SK-N-MC (cell line): ENCODE results near the gene LCN10.
A peak's percentile ranks its signal among the peaks of the same experiment; 100 is the strongest.

Source experiments
- DNase-seq: peaks from one replicate; pipeline ENCODE4 v3.0.0-alpha.2; 2011; ENCODE audit warnings: low read depth, low spot score
- H3K27ac ChIP-seq: fragments of 200-600 bp; sonication (generic); 2 replicates; pipeline ENCODE4 v1.5.1; 2016; ENCODE audit warnings: mixed run types
- H3K36me3 ChIP-seq: fragments of 200-600 bp; sonication (generic); 2 replicates; pipeline ENCODE4 v1.6.1; 2017; ENCODE audit warnings: antibody characterized with exemption, low read length, mixed read lengths; ENCODE audit not compliant: insufficient read depth
- H3K4me3 ChIP-seq: fragments of 200-600 bp; sonication (generic); 2 replicates; pipeline ENCODE4 v1.5.1; 2016
- H3K9ac ChIP-seq: fragments of 200-600 bp; sonication (generic); 2 replicates; pipeline ENCODE4 v1.8.0; 2017; ENCODE audit warnings: mixed run types, mixed read lengths; ENCODE audit not compliant: insufficient read length
- H3K9me3 ChIP-seq: fragments of 200-600 bp; sonication (generic); 2 replicates; pipeline ENCODE4 v1.6.1; 2017; ENCODE audit warnings: low read depth, mild to moderate bottlenecking, antibody characterized with exemption, low read length, moderate library complexity, mixed read lengths
- EZH2 ChIP-seq: fragments of 200-600 bp; sonication (generic); IDR thresholded peaks from one replicate; pipeline ENCODE4 v1.6.1; 2017; ENCODE audit warnings: antibody characterized with exemption
- FOXP2 ChIP-seq: optimal IDR thresholded peaks from 2 replicates; pipeline ENCODE3; 2011; ENCODE audit warnings: mild to moderate bottlenecking, moderate library complexity; ENCODE audit not compliant: insufficient read depth; ENCODE audit errors: extremely low read length, control extremely low read depth
- POLR2AphosphoS5 ChIP-seq: IDR thresholded peaks from 2 replicates; pipeline ENCODE4 v1.6.1; 2012; ENCODE audit warnings: mild to moderate bottlenecking, low read depth, low read length, borderline replicate concordance

The LCN10 gene

GRCh38 chr9:136698635-136699246, 44.0 kb downstream of the LCN10 start:
- Histone ChIP-seq H3K36me3 (no peaks in the 10 kb centered on the region), H3K4me3 (no peak overlapping the region), H3K27ac (peak overlapping the region; percentile 19; the same call in 1 of the 2 replicates), H3K9ac (no peak overlapping the region), H3K9me3 (no peaks in the 10 kb centered on the region)
- no peak for DNase-seq
- TF ChIP-seq EZH2: no peak
- no peak for TF ChIP-seq POLR2AphosphoS5
- TF ChIP-seq FOXP2: no peak

- Histone ChIP-seq H3K36me3 (no peaks in the 10 kb centered on the region), H3K9ac (no peak overlapping the region), H3K27ac (0 out of 2 replicates have a peak overlapping the region, but pooled peaks have one; percentile 19), H3K9me3 (no peaks in the 10 kb centered on the region), H3K4me3 (no peak overlapping the region)
- no peak for DNase-seq
- TF ChIP-seq FOXP2 (no peak), POLR2AphosphoS5 (no peak), EZH2 (no peak)
Measured at GRCh38 chr9:136697821-136698526, 44.8 kb downstream of the LCN10 start.

DNA sequence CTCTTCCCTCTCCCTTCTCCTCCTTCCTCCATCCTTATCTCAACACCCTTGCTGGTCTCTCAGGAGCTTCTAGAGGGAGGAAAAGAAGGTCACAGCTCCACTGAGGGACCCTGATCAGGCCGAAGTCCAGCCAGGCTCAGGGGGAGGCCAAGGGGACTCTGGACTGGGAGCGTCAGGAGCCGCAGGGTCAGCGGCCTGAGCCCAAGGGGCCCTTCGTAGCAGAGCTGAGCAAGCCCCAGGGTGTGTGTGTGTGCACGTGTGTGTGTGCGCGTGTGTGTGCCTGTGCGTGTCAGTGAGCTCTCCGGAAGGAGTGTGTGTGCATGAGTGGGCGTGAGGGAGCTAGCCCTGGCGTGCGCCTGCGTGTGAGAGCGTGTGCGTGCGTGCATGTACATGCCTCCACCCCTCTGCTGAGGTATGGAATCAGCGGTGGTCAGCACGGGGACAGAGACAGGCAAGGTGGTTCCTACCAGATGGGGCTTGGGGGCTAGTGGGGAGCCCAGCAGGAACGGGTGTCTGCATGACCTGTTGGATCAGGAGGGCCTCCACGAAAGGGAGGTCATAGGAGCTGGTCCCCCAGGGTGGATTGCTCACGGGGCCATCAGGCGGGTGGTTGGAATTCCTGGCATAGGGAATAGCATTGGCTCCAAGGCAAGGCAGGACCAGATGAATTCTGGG, 45.5 kb downstream of the LCN10 start:
- H3K4me3 ChIP-seq: no peak overlapping the region
- H3K36me3 ChIP-seq: no peaks in the 10 kb centered on the region
- no peaks in the 10 kb centered on the region for H3K9me3 ChIP-seq
- no peak overlapping the region for H3K27ac ChIP-seq
- TF ChIP-seq EZH2 (no peak), FOXP2 (no peak), POLR2AphosphoS5 (no peak)
- DNase-seq: no peak
- H3K9ac ChIP-seq: no peak overlapping the region

- Histone ChIP-seq H3K36me3 (no peaks in the 10 kb centered on the region), H3K9ac (no peak overlapping the region), H3K4me3 (no peak overlapping the region), H3K9me3 (no peaks in the 10 kb centered on the region), H3K27ac (no peak overlapping the region)
- no peak for DNase-seq
- TF ChIP-seq EZH2 (no peak), POLR2AphosphoS5 (no peak), FOXP2 (no peak)
Measured at GRCh38 chr9:136696502-136696901, 46.2 kb downstream of the LCN10 start.

- H3K9ac ChIP-seq: no peak overlapping the region
- TF ChIP-seq EZH2 (no peak), POLR2AphosphoS5 (no peak), FOXP2 (no peak)
- no peak for DNase-seq
- no peak overlapping the region for H3K27ac ChIP-seq
- H3K4me3 ChIP-seq: no peak overlapping the region
- H3K9me3 ChIP-seq: no peaks in the 10 kb centered on the region
- no peaks in the 10 kb centered on the region for H3K36me3 ChIP-seq
Measured at GRCh38 chr9:136695955-136696354, 46.8 kb downstream of the LCN10 start.

DNA sequence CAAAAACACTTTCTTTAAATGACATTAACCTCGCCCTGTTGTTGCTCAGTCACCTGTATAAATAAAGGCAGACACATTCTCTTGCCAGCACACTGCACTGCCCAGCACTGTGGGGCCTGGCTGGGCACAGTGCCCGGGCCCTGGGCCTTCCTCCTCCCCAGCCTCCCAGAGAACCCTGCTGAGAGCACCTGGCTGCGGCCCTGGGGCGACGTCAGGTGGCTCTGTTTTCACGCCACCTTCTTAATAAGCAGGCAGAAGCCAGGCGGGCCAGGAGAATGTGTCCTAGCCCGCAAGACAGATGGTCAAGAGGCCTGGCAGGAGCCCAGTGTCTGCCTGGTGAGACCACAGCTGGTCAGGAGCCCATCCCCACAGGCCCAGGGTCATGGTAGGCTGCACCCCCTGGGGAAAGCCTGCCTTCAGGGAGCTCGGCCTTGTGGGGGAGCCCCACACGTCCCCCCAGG, 47.3 kb downstream of the LCN10 start:
- Histone ChIP-seq H3K9me3 (no peaks in the 10 kb centered on the region), H3K27ac (no peak overlapping the region), H3K9ac (no peak overlapping the region), H3K4me3 (no peak overlapping the region), H3K36me3 (no peaks in the 10 kb centered on the region)
- no peak for TF ChIP-seq FOXP2
- TF ChIP-seq EZH2: no peak
- no peak for DNase-seq

- H3K9me3 ChIP-seq: no peaks in the 10 kb centered on the region
- no peak overlapping the region for H3K4me3 ChIP-seq
- H3K36me3 ChIP-seq: no peaks in the 10 kb centered on the region
- no peak for TF ChIP-seq EZH2
- H3K27ac ChIP-seq: no peak overlapping the region
- DNase-seq: no peak
- H3K9ac ChIP-seq: no peak overlapping the region
Measured at GRCh38 chr9:136694872-136695247, 47.9 kb downstream of the LCN10 start.

- Histone ChIP-seq H3K27ac (no peak overlapping the region), H3K9me3 (no peaks in the 10 kb centered on the region), H3K9ac (no peak overlapping the region), H3K36me3 (no peaks in the 10 kb centered on the region), H3K4me3 (no peak overlapping the region)
- no peak for DNase-seq
- TF ChIP-seq POLR2AphosphoS5: no peak
- TF ChIP-seq EZH2: no peak
- no peak for TF ChIP-seq FOXP2
Measured at GRCh38 chr9:136694163-136694871, 48.4 kb downstream of the LCN10 start.
